ENCODE results near the gene BRD1. TPM values are rescaled to one million over a fixed set of nuclear protein-coding genes. Genes with fewer than 3 reads are reported as not detected.
A peak's percentile ranks its signal among the peaks of the same experiment; 100 is the strongest.

The BRD1 gene
- total RNA-seq, 1 donor from 2014 or later, result 37.4 TPM

- Histone ChIP-seq H3K9me3 (peaks cover 25% of the 10 kb centered on the region), H3K27ac (no peak overlapping the region), H3K4me1 (no peaks in the 10 kb centered on the region), H3K4me3 (no peak overlapping the region), H3K36me3 (no peaks in the 10 kb centered on the region), H3K27me3 (ENCODE audit: low read depth) (no peaks in the 10 kb centered on the region)
- intact Hi-C loops (cut with DNase I), result no loop called here
- TF ChIP-seq, protein P1, sequence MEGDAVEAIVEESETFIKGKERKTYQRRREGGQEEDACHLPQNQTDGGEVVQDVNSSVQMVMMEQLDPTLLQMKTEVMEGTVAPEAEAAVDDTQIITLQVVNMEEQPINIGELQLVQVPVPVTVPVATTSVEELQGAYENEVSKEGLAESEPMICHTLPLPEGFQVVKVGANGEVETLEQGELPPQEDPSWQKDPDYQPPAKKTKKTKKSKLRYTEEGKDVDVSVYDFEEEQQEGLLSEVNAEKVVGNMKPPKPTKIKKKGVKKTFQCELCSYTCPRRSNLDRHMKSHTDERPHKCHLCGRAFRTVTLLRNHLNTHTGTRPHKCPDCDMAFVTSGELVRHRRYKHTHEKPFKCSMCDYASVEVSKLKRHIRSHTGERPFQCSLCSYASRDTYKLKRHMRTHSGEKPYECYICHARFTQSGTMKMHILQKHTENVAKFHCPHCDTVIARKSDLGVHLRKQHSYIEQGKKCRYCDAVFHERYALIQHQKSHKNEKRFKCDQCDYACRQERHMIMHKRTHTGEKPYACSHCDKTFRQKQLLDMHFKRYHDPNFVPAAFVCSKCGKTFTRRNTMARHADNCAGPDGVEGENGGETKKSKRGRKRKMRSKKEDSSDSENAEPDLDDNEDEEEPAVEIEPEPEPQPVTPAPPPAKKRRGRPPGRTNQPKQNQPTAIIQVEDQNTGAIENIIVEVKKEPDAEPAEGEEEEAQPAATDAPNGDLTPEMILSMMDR (IDR thresholded peaks at IDR 0.05), result no peak
- no peak for ATAC-seq
- no peak for DNase-seq
Measured at GRCh38 chr22:49869086-49869830, 41.6 kb upstream of the BRD1 start.

GRCh38 chr22:49867303-49868265 lies 39.9 kb upstream of the BRD1 start:
- DNase-seq, result no peak
- H3K4me1 ChIP-seq, result peaks cover 1% of the 10 kb centered on the region
- H3K27ac ChIP-seq, result no peak overlapping the region
- intact Hi-C loops (cut with DNase I), result no loop called here
- H3K27me3 ChIP-seq (ENCODE audit: low read depth), result no peaks in the 10 kb centered on the region
- no peaks in the 10 kb centered on the region for H3K36me3 ChIP-seq
- TF ChIP-seq, protein P1 (IDR thresholded peaks at IDR 0.05), result no peak
- peaks cover 25% of the 10 kb centered on the region for H3K9me3 ChIP-seq
- no peak overlapping the region for H3K4me3 ChIP-seq
- peak; percentile 59 to 63 for ATAC-seq

DNA sequence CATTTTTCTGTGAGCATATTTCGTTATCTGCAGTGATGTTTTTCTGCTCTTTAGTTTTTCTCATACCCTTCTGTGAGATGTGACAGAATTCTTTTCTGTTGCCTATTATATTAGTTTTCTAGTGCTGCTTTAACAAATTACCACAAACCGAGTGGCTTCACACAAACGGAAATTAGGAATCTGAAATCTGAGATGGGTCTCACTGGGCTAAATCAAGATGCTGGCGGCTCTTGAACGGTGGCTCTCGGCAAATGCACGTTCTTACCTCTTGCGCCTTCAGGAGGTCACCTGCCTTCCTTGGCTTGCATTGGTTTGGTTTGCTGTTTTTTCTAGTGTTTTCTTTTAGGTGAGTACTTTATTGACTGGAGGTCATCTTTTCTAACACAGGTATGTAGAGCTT lies 39.0 kb upstream of the BRD1 start:
- H3K27ac ChIP-seq, result no peak overlapping the region
- peaks cover 10% of the 10 kb centered on the region for H3K4me1 ChIP-seq
- intact Hi-C loops (cut with DNase I), result no loop called here
- DNase-seq (no peak), ATAC-seq (no peak)
- H3K9me3 ChIP-seq, result peaks cover 25% of the 10 kb centered on the region
- H3K36me3 ChIP-seq, result no peaks in the 10 kb centered on the region
- H3K4me3 ChIP-seq, result no peak overlapping the region
- TF ChIP-seq, protein P1 (IDR thresholded peaks at IDR 0.05), result no peak
- no peaks in the 10 kb centered on the region for H3K27me3 ChIP-seq (ENCODE audit: low read depth)

DNA sequence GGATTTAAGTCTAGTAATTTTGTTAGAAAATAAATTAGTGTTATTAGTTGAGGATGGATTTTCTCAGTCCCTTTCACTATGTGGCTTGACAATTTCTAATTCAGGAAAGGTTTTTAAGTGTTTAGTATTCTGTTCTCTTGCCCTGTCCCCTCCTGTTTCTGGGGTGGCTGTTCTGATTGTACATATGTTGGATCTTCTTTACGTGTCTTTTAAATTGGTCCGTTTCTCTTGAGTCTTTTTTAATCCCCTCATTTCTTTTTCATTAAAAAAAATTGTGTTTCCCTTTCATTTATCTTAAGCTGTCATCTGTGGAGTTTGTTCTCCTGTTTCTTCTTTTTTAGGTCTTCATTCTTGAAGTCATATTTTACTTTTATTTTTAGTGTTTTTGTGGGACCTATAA lies 38.5 kb upstream of the BRD1 start:
- DNase-seq, result no peak
- H3K9me3 ChIP-seq, result peaks cover 25% of the 10 kb centered on the region
- ATAC-seq, result no peak
- peaks cover 10% of the 10 kb centered on the region for H3K4me1 ChIP-seq
- no peak overlapping the region for H3K4me3 ChIP-seq
- H3K27me3 ChIP-seq (ENCODE audit: low read depth), result no peaks in the 10 kb centered on the region
- intact Hi-C loops (cut with DNase I), result no loop called here
- TF ChIP-seq, protein P1 (IDR thresholded peaks at IDR 0.05), result no peak
- no peaks in the 10 kb centered on the region for H3K36me3 ChIP-seq
- H3K27ac ChIP-seq, result no peak overlapping the region

DNA sequence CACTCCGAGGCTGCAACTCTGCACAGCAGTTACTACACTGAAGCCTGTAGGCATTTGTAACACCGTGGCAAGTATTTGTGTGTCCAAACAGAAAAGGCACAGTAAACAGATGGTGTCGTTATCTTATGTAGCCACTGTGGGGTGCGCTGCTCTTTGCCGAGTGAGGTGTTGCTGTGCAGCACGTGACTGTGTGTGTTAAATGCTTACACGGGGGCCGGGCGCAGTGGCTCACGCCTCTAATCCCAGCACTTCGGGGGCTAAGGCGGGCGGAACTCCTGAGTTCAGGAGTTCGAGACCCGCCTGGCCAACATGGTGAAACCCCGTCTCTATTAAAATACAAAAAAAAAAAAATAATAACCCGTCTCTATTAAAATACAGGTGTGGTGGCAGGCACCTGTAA lies 37.5 kb upstream of the BRD1 start:
- H3K27me3 ChIP-seq (ENCODE audit: low read depth), result no peaks in the 10 kb centered on the region
- H3K9me3 ChIP-seq, result peaks cover 25% of the 10 kb centered on the region
- TF ChIP-seq, protein P1 (IDR thresholded peaks at IDR 0.05), result no peak
- H3K4me3 ChIP-seq, result no peak overlapping the region
- intact Hi-C loops (cut with DNase I), result no loop called here
- ATAC-seq (no peak), DNase-seq (no peak)
- H3K27ac ChIP-seq, result no peak overlapping the region
- no peaks in the 10 kb centered on the region for H3K36me3 ChIP-seq
- H3K4me1 ChIP-seq, result peaks cover 10% of the 10 kb centered on the region

All from lower lobe of right lung (tissue), 2 donors.